DLD1 (cell line): Measurements from ENCODE around the gene TGFB1I1.
"Not testable (repeated sequence)": the region's sequence is repeated elsewhere in the genome, so short reads cannot be mapped to it uniquely, and the experiment has no call there.

Experiments
- in situ Hi-C: cut with HindIII; loops from 2 replicates; pipeline ENCODE4 v1.10.0; 2017; ENCODE audit warnings: low sequenced_read_pairs

TGFB1I1 gene

GRCh38 chr16:31467858-31468257 is 4.1 kb upstream of the TGFB1I1 start:
- in situ Hi-C loops = no loop called here

GRCh38 chr16:31470615-31471014 is 1.3 kb upstream of the TGFB1I1 start:
- in situ Hi-C loops = no loop called here

DNA sequence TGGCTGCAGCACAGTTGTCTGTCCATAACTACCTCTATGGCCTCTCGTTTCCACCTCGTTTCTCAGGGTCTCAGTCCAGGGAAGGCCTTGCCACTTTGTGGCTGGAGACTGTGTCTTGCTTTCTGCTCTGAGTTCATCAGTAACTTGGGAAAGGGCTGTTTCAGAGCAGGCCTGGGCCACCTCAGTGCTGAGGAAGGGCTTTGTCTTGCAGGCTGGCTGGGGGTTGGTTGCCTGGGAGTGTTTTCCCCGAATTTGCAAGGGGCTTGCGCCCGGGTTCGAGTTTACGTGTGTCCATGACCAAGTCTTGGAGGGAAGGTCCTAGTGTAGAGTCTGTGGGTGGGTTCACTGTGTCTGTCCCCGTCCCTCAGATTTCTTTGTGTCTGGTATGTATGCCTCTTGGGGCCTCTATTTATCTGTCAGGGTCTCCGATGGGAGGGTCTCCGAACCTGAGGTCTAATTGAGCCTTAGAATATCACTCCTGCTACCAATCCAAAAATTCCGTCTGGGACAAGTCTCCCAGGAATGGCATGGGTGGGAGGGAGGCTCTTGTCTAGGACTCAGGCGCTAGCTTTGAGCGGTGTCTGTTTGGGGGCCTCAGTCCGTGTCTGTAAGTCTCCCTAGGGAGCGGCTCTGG is 594 bp upstream of the TGFB1I1 start:
- in situ Hi-C loops = no loop called here

DNA sequence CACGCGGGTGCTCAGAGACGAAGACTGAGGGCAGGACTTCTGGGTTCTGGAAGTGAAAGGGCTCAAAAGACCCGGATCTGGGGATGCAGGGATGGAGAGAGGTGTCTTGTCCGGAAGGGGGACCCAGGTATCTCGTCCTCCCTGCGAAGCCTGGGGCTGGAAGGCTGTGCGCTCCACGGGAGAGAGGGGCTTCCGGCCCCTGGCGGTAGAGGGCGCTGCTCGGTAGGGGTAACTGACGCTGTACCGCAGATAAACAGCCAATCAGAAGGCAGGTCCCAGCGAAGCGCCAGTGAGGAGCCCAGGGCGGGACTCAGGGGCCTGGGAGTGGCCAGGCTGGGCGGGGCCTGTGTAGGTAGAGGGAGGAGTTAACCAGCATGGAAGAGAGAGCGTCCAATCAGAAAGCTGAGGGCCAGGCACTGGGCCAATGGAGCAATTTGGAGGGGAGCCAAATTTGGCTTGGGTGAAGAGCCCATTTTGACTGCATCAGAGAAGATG is 804 bp downstream of the TGFB1I1 start:
- in situ Hi-C loops = no loop called here

DNA sequence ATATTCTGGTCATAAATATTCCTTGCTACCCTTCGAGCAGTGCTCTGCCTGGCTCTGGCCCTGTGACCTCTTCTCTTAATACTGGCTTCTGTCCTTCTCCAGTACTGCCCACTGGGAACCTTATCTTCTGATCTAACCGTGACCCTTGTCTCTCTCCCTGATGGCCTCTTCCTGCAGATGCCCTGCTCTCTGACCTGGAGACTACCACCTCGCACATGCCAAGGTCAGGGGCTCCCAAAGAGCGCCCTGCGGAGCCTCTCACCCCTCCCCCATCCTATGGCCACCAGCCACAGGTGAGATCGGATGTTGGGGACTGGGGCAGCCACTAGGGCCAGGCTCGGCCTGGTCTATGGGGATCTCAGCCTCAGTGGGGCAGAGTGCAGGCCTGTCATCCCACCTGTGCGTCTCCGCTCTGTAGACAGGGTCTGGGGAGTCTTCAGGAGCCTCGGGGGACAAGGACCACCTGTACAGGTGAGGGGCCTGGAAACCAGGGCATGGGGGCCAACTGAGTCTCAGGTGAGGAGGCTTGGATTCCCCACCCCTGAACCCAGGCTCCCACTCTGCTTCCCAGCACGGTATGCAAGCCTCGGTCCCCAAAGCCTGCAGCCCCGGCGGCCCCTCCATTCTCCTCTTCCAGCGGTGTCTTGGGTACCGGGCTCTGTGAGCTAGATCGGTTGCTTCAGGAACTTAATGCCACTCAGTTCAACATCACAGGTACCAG is 1.5 kb downstream of the TGFB1I1 start:
- in situ Hi-C loops = no loop called here

GRCh38 chr16:31474173-31474714 is 2.3 kb downstream of the TGFB1I1 start:
- in situ Hi-C loops = no loop called here

- in situ Hi-C loops = no loop called here
Observed at GRCh38 chr16:31474773-31475738, 3.1 kb downstream of the TGFB1I1 start.

- in situ Hi-C loops = no loop called here
Observed at GRCh38 chr16:31475946-31476302, 4.0 kb downstream of the TGFB1I1 start.

GRCh38 chr16:31476303-31477219 is 4.6 kb downstream of the TGFB1I1 start:
- in situ Hi-C loops = no loop called here

DNA sequence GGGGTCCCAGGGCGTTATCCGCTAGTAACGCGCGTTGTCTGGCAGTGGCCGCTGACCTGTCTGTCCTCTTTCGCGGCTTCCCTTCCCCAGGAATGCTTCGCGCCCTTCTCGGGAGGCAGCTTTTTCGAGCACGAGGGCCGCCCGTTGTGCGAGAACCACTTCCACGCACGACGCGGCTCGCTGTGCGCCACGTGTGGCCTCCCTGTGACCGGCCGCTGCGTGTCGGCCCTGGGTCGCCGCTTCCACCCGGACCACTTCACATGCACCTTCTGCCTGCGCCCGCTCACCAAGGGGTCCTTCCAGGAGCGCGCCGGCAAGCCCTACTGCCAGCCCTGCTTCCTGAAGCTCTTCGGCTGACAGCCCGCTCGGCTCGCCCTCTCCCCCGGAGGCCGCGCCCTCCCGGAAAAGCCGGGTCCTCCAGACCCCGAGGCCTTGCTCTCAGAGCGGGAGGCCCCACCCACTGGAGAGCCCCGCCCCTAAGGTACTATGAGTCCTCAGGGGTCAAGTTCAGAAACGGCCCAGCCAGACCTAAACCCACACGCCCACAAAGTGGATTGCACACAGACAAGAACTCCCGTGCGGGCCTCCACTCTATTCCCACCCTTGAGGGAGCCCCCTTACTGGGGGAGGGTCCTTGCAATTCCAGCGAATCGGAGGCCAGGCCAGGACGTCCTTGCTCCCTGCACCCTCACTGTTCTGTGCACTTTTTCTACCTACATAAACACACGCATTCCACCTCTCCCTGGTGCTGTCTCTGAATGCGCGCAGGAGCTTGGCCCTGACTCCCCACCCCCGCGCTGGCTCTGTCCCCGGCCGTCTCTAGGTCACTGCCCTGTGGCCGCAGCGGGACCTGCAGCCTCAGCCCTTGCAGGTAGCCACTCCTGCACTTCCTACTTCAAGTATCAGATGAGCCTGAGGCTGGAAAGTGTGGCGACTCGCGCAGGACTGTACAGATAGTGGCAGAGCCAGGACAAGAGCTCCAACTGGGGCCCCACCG is 5.6 kb downstream of the TGFB1I1 start:
- in situ Hi-C loops = no loop called here

GRCh38 chr16:31478956-31479355 is 7.0 kb downstream of the TGFB1I1 start:
- in situ Hi-C loops = no loop called here

- in situ Hi-C loops = no loop called here
Observed at GRCh38 chr16:31479751-31480150, 7.8 kb downstream of the TGFB1I1 start.

DNA sequence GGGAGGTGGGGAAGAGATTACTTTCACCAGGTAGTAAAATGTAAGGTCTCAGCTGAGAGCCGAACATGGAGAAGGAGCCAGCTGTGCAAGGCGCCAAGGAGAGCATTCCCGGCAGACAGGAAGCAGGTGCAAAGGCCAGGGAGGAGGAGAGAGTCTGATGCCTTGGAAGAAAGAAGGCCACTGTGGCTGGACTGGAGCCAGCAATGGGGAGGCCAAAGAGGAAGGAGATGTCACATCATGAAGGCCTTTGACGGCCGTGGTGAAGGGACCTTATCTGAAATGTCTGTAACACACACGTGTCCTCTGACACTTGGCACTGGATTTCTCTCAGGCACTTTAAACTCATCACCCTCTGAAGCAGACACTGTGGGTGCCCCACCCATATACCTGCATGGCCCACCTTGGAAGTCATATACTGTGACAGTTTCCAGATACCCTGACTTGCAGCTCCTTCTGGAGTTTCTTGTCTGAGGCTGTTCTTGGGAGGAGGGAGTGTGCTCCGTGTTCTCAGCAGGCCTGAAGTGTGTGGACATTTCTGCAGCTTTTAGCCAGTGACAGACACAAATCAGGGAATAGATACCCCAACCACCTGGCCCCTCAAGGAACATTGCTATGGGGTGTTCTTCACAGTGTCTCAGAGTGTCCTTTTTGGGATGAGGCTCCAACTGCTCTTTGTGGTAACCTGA is 9.0 kb downstream of the TGFB1I1 start:
- in situ Hi-C loops = no loop called here

GRCh38 chr16:31483081-31483480 is 11.1 kb downstream of the TGFB1I1 start, which contains the start of gene SLC5A2:
TSS of gene SLC5A2 (plus strand) at chr16:31483123. CDS start at chr16:31483137, 14 bp downstream.
- in situ Hi-C loops = no loop called here

DNA sequence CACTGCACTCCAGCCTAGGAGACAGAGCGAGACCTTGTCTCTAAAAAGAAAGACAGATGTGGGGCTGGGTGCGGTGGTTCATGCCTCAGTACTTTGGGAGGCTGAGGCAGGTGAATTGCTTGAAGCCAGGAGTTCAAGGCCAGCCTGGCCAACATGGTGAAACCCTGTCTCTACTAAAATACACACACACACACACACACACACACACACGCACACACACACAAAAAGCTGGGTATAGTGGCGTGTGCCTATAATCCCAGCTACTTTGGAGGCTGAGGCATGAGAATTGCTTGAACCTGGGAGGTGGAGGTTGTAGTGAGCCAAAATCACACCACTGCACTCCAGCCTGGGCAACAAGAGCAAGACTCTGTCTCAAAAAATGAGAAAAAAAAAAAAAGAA is 12.1 kb downstream of the TGFB1I1 start:
- in situ Hi-C loops = not testable (repeated sequence)

DNA sequence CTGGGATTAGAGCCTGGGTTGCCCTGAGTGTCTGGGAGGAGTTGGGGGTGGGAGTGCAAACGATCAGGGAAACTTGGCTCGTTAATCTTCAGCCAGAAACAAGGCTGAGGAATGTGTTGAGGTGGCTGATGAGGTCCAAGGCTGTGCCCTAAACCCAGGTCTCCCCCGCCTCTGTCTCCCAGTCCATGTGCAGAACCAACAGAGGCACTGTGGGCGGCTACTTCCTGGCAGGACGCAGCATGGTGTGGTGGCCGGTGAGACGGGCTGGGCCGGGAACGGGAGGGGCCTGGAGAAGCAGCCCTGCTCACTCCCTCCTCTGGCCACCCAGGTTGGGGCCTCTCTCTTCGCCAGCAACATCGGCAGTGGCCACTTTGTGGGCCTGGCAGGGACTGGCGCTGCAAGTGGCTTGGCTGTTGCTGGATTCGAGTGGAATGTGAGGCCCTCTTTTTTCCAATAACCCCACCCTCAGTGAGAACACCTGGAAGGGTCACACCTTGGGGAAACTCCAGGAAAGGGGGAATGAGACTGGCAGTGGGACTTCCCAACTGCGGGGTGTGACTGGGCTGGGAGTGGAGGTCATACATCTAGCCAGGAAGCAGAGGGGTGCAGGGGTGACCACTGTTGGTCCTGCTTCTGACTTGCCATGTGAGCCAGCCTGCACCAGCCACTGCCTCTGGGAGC is 12.7 kb downstream of the TGFB1I1 start:
- in situ Hi-C loops = no loop called here

- in situ Hi-C loops = no loop called here
Observed at GRCh38 chr16:31485571-31485970, 13.6 kb downstream of the TGFB1I1 start.

- in situ Hi-C loops = no loop called here
Observed at GRCh38 chr16:31486045-31486444, 14.1 kb downstream of the TGFB1I1 start.
